HG02588 (cell line): ENCODE measurements around the gene CDKL5.

Experiments
- ATAC-seq: cut with Tn5 transposase; IDR thresholded peaks from one replicate; pipeline ENCODE4 v1.9.1; 2021; ENCODE audit warnings: mild to moderate bottlenecking, moderate library complexity; ENCODE audit not compliant: unreplicated experiment

Gene CDKL5

DNA sequence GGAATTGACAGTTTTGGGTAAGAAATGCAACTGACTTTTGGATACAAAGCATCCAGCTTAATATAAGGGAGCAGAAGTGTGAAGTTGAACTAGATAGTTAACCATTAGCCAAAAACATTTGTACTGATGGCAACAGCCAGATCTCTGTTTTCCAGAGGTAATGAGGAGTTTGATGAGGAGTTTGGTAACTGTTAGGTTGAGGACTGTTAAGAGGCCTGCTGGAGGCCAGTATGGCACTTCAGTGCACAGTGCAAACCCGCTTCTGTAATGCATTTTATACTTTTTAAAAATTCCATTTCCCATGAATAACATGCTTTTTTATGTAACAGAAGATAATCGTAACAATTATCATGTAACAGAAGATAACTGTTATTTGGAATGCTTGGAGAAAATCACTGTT is 30.0 kb downstream of the CDKL5 start:
- ATAC-seq = no peak

DNA sequence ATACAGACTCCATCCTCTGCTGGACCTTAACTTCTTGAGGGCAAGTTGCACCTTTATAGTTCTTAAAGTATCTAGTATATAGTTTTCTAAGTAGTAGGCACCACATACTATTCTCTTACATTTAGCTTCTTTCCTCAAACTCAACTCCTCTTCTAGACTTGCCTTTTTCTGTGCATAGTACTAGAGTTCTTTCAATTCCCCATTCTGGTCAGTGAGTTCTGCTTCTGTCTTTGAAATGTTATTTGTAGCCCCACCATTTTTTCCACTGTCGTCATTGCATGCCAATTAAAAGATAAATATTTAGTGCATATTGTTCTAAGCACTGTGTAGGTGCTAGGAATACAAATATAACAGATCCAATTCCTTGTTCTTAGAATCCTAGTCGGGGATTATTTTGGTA is 31.6 kb downstream of the CDKL5 start:
- no peak for ATAC-seq

DNA sequence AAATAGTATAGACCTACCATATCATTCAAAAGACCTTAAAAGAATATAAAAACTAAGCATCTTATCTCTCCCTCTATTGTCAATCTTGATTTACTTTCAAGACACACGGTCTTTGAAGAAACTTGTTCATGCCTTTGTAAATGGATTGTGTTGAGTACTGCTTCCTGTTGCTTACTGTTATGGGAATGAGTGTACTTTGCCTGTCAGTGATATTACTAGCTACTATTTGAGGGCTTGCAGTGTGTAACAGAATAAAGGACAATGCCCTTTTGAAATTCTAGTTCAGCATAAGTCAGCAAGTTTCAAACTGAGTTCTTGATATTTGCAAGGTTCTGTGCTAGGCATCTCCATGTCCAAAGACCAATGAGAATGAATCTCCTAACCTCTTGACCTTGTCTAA is 36.0 kb downstream of the CDKL5 start:
- ATAC-seq = no peak

DNA sequence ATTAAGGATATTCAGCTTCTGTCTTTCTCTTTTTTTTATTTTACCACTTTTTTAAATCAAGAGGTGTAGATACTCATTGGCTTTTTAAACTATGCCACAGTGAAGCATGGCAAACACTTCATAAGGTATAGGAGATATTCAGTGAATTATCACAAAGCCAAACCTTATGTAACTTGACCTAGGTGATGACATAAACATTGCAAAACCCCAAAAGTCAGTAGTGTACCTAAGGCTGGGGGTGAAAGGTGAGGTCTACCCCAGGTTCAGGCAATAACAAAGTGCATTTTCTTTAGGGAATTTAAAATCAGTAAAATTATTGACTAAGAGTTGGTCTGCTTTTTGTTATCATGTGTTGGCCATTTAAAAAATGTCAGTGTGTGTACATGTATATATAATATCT is 39.1 kb downstream of the CDKL5 start:
- ATAC-seq = no peak

DNA sequence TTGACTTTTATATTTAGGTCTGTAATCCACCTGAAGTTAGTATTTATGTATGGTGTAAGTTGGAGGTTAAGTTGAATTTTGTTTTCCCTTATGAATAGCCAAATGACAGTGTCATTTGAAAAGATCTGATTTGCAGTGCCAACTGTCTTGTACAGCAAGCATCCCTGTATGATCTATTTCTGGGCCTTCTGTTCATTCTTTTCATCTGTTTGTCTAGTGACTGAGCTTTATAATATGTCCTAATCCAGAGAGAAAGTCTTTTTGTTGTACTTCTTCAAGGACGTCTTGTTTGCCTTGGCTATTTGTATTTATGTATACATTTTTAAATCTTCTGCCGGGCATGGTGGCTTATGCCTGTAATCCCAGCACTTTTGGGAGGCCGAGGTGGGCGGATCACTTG is 39.6 kb downstream of the CDKL5 start:
- no peak for ATAC-seq

DNA sequence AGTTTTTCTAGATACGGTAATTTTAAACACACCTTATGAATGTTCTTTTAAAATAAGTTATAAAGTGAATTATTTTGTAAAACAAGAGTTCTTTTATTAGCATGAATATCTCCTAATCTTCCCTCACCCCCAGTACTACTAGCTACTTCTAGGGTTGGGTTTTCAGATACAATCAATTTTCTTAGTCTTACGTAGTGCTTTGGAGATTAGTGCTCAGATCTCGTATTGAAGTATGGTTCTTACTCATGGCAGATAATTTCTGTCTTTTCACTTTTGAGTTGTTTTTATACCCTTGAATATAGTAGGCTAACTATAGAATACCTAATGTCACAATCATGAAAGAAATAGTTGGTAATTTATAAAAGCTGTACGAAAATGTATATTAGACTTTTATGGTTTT is 43.2 kb downstream of the CDKL5 start:
- ATAC-seq = no peak

DNA sequence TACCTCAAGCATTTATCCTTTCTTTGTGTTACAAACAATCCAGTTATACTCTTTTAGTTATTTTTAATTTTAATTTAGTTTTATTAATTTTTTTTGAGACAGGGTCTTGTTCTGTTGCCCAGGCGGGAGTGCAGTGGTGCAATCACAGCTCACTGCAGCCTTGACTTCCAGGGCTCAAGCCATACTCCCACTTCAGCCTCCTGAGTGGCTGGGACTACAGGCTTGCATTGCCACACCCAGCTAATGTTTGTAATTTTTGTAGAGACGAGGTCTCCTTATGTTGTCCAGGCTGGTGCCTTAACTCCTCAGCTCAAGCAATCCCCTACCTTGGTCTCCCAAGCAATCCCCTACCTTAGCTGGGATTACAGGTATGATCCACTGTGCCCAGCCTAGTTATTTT is 45.9 kb downstream of the CDKL5 start:
- no peak for ATAC-seq

DNA sequence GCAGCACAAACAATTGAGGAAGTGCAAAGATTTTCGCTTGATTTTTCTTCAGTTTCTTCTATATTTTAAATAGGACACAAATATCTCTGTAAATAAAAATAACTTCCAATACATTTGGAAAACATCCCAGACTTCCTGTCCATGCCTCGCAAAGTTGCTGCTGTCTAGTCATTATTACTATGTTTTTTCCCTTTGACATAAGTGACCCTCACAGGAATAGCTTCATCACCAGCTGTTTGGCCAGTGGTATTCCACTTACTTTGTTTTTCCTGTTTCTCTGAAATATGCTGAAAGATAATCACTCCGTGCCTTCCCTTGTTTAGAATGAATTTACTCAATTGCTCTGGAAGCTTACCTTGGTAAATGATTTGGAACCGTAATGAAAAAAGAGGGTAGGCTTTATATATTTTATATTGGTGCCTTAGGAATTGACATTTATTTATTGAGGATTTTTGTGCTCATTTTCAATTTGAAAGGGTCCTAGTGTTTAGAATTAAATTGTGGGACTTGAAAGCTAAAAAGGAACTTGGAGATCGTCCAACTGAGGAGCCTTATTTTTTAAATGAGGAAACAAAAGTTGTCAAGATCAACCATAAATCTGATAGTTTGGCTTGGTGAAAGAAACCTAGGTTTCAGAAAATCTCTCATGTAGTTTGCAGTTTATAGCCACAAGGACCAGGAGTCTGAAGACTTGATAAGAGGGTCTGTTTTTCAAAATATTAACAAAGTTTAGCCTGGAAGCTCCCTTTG is 65.6 kb downstream of the CDKL5 start:
- ATAC-seq = no peak

DNA sequence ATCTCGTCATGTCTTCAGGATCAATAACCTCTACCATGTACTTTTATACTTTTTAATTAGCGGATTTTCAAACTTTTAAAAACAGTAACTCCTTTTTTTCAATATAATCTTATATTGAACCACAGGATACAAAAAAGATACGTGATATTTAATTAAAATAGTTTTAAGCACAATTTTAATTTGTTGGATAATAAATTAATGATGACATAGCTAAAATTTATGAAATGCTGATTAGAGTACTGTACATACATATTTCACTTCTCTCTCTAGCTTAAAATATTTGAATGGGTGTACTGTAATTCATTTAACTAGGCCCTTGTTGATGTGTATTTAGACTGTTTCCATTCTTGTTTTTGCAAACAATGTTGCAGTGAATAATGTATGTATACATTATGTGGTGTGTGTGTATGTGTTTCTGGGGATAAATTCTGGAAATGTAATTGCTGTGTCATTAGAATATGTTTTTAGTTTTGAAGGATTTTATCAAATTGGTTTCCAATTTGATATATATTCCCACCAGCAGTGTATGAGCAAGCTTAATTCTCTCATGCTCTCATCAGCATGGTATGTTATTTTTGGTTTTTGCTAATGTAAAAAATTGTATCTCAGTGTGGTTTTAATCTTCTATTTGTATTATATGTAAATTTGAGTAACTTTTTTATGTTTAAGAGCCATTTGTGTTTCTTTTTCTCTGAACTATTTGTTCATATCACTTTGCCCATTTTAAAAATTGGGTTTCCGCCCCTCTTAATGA is 66.4 kb downstream of the CDKL5 start:
- ATAC-seq = no peak

DNA sequence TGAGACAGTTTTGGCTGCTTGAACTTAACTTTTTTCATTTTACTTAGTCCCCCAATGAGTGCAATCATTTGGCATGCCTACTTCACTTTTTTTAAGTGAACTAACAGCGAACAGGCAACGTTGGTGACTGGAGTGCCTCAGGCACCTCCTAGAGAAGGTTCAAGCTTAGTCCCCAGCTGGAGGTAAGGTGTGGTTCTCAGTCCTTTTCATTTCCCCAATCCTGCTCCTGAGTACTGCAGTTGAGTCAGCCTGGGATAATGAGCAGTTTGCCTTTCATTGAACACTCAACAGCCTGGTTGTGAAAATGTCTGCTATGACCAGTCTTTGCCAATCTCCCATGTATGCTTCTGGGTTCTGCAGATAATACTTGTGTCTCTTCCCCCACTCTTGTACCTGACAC is 109.5 kb downstream of the CDKL5 start:
- ATAC-seq = no peak

DNA sequence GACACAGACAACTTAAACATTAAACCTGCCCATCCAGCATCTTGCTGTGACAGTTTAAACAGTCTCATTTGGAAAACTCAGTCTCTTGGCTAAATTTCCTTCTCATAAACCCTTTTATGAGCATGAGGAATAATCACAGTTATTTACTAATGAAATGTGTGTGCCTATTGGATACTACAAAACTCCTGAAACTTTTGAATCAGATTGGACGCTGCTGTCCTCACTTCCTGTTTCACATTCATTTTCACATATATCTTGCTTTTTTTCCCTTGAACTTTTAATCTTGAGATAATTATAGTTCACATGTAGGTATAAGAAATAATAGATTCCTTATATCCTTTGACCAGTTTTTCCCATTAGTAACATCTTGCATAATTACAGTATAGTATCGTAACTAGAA is 111.7 kb downstream of the CDKL5 start:
- no peak for ATAC-seq

DNA sequence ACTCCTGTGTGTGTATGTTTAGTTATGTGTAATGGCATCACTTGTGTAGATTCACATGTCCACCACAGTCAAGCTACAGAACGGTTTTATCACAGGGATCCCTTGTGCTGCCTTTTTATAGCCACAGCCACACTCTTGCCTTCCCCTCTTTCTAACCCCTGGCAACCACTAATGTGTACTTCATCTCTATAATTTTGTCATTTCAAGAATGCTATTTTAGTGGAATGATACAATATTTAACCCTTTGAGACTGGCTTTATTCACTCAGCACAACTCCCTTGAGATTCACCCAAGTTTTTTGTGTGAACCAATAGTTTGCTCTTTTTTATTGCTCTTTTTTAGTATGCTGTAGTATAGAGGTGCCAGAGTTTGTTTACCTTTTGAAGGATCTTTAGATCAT is 112.1 kb downstream of the CDKL5 start:
- no peak for ATAC-seq

DNA sequence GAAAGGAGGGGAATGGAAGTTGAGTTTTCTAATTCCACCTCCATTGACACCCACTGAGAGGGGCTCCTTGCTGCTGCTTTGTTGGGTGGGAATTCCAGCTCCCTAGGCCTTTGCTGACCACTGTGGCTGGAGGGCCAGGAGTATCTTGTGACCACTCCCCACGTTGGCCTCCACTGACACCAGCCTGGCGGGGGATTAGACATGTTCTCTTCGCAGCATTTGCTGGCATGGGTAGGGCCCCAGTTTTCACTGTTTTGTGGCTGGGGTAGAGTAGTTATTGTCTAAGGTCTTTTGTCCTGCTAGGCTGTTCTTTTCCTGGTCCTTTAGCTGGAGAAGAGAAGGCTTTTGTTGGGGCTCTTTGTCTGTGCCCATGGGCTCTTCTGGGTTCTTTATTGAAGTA is 116.7 kb downstream of the CDKL5 start:
- ATAC-seq = no peak

DNA sequence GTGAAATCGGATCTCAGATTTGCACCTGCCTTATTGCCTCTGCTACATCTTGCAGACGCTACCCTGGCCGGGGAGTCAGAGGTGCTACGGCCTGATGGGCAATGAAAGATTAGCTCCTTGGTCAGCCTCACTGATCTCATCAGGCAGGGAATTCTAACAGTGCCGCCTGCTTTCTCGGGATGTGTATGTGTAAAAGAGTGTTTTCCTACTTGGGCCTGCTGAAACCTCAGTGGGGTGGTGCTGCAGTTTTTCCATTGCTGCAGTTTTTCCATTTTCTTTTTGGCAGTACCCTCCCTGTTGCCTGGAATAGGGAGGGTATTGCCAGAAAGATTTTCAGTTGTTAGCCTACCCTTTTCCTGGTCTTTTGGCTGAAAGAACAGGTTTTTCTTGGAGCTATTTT is 117.5 kb downstream of the CDKL5 start:
- ATAC-seq = no peak

DNA sequence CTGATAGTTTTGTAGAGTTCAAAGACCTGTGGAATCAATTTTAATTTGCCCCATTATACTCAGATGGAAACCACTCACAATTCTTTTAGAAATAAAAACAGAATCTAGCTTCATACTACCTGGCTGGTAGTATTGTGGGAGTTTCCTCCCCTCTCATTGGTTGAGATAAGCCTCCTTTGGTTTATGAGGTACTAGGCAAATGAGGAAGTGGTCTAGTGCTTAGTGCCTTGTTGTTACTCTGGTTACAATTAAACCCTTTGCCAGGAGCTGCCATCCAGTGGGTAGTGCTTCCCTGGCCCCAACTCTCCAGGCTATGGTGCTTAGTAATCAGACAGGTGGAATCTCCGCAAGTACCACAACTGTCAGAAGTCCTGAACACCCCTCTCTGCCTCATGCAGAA is 118.3 kb downstream of the CDKL5 start:
- ATAC-seq = no peak

DNA sequence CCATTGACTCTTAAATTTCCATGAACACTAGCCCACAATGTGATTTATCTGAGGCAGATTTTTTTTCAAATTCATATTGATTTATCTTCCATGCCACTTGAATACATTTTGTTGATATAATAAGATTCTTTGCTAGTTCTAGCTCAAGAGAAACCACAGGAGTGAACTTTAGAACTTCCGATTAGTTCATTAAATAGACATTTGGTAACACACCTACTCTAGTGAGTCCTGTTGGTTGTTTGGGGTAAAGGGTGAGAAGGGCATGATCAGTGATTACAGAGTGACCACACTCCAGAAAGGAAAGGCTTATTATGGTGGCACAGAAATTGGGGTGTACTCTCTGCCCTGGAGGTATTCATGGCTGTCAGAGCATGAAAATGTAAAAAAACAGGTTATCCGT is 120.4 kb downstream of the CDKL5 start:
- no peak for ATAC-seq

DNA sequence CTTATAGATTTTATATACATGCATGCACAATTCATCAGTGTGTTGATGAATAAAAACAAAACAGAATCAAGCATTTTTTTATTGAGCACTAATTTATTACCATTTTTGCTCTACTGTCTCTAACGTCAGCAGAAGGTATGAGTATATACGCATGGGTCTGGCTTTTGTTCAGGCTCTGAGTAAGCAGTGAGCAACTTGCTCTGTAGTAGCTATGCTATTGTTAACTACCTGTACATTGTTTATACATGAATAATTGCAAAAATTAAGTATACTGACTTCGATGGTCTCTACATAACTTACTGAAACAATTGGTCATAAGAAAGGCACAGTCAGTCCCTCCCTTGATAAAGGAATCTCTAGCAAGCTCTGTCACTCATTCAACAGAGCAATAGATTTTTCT is 123.6 kb downstream of the CDKL5 start:
- ATAC-seq = no peak

DNA sequence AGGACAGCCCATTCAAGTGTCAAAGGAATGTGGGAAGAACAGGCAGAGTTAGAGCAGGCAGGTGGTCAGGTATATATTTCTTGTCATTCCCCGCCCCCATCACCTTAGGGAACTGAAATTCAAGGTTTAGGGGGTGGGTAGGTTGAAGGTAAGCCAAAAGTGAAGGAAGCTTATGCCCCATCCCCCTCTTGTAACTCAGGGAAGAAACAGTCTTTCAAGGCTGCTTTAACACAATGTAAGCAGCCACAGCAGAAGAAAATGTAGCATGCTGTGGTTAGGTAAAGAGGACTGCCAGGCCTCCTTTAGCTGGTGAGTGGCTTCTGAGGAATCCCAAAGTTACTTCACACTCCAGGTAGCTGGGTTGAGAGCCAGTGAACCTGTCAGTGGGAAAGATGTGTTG is 124.2 kb downstream of the CDKL5 start:
- ATAC-seq = no peak

DNA sequence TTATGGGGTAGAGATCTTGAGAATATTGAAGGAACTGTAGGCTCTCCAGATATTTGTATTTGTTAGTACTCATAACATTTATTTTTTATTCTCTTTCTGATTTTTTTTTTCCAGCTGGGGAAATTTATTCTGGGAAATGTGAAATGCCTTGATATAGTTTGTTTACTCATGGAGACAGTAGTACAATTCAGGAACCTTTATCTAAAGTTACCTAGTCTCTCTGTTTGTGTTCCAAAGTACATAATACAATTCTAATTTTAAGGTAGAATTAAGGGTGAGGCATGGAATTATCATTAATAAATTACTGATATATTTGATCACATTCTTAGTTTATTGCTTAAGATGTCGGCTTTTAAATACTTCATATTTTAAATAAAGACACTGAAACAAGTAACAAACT is 132.5 kb downstream of the CDKL5 start:
- no peak for ATAC-seq

DNA sequence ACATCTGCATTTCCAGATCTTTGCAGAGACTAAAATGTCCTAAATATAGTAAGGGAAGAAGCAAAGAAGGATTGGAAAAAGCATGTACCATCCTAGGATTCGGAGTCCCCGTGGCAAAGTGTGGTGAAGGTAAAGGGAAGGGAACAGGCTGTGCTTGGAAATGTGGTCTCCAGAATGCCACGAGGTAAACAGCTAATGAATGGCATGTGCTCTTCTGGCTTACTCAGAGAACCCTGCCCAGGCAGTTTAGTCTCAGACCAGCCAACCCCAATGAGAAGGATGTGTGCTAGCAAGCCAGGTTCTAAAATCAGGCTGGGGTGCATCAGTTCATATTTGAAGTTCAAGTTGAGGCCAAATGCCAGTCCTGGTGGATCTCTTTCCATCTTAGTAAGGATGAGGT is 133.4 kb downstream of the CDKL5 start:
- no peak for ATAC-seq

DNA sequence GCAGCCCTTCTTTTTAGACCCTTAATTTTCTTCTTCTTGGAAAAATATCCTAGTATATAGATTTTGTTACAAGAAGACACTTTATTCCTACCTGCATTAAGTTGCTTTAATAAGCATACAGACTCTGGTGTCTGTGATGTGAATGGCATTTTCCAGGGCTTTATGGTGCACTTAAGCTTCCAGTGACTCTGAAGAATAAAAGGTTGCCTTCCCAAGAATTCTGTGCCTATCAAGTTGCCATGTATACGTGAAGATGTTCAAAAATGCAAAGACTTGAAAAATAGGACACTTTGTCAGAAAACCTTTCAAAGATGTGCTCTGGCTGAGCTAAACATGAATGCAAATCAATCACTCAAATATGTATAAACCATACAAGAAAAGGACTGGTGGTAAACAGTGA is 135.6 kb downstream of the CDKL5 start:
- ATAC-seq = no peak

DNA sequence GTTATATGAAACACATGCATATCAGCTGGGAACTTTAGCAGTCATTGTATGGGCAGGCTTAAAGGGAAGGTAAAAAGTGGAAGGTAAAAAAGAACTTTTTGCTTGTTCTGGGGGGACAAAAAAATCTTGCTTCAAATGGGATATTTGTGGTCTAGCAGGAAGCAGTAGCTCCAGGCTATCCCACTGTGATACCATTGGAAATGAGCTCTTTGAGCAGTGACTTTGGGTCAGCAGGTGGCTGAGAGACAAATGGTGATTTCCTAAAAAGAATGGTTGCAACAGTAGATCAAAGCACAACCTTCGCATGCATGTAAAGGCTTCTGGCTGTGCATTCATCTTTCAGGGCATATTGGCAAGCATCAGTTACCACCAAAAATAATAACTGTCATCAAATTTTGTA is 140.3 kb downstream of the CDKL5 start:
- ATAC-seq = no peak

DNA sequence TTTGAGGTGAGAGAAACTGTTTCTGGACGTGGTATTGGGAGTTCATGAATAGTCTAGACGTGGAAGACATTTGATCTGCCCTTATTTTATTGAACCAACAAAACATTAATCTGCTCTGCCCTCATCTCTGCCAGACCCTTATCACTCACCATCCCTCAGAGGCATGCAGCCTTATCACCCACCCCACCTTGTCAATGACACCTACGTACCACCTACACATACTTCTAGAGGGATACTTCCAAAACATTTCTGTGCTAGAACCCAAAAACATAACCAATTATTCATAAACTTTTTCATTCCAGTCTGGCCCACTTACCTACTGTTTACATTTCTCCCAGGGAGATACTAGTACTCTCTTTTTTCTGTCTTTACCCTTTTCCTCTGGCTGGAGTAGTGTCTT is 141.3 kb downstream of the CDKL5 start:
- no peak for ATAC-seq
